ENCODE data around the gene DUSP9. TPM values are rescaled to one million over a fixed set of nuclear protein-coding genes. Genes with fewer than 3 reads are reported as not detected.
"Not testable (repeated sequence)": the region's sequence is repeated elsewhere in the genome, so short reads cannot be mapped to it uniquely, and the experiment has no call there.

The DUSP9 gene
- total RNA-seq, 1 donor from 2014 or later: 0.74 TPM

GRCh38 chrX:153681175-153681574 is 34.2 kb downstream of the DUSP9 start:
- no peaks in the 10 kb centered on the region for H3K36me3 ChIP-seq
- no peaks in the 10 kb centered on the region for H3K27me3 ChIP-seq
- DNase-seq (ENCODE audit: extremely low spot score in 2 of 2): no peak
- no peaks in the 10 kb centered on the region for H3K4me1 ChIP-seq
- H3K27ac ChIP-seq: no peak overlapping the region
- TF ChIP-seq CTCF (IDR thresholded peaks at IDR 0.05) (no peak), POLR2AphosphoS5 (IDR thresholded peaks at IDR 0.05; ENCODE audit: insufficient read depth in 1 of 2, low read depth in 1 of 2) (no peak), POLR2A (IDR thresholded peaks at IDR 0.05) (no peak)
- H3K9me3 ChIP-seq: no peaks in the 10 kb centered on the region
- intact Hi-C loops (cut with DNase I): no loop called here
- no peak overlapping the region for H3K4me3 ChIP-seq

- DNase-seq (ENCODE audit: extremely low spot score in 2 of 2); H3K4me3 ChIP-seq; H3K36me3 ChIP-seq; H3K9me3 ChIP-seq; intact Hi-C loops (cut with DNase I); H3K4me1 ChIP-seq; H3K27ac ChIP-seq; H3K27me3 ChIP-seq: not testable (repeated sequence)
Measured at GRCh38 chrX:153683486-153683885, 36.5 kb downstream of the DUSP9 start.

- H3K4me3 ChIP-seq: no peak overlapping the region
- intact Hi-C loops (cut with DNase I): no loop called here
- H3K36me3 ChIP-seq: no peaks in the 10 kb centered on the region
- no peak for DNase-seq (ENCODE audit: extremely low spot score in 2 of 2)
- no peaks in the 10 kb centered on the region for H3K9me3 ChIP-seq
- TF ChIP-seq POLR2A (IDR thresholded peaks at IDR 0.05) (no peak), CTCF (IDR thresholded peaks at IDR 0.05) (no peak), POLR2AphosphoS5 (IDR thresholded peaks at IDR 0.05; ENCODE audit: insufficient read depth in 1 of 2, low read depth in 1 of 2) (no peak)
- H3K27ac ChIP-seq: no peak overlapping the region
- peaks cover 8% of the 10 kb centered on the region for H3K4me1 ChIP-seq
- no peaks in the 10 kb centered on the region for H3K27me3 ChIP-seq
Measured at GRCh38 chrX:153684467-153685155, 37.6 kb downstream of the DUSP9 start.

- no peak for DNase-seq (ENCODE audit: extremely low spot score in 2 of 2)
- Histone ChIP-seq H3K4me3 (no peak overlapping the region), H3K27me3 (no peaks in the 10 kb centered on the region), H3K4me1 (peaks cover 13% of the 10 kb centered on the region), H3K9me3 (no peaks in the 10 kb centered on the region), H3K36me3 (no peaks in the 10 kb centered on the region), H3K27ac (no peak overlapping the region)
- TF ChIP-seq CTCF (IDR thresholded peaks at IDR 0.05) (no peak), POLR2AphosphoS5 (IDR thresholded peaks at IDR 0.05; ENCODE audit: insufficient read depth in 1 of 2, low read depth in 1 of 2) (no peak), POLR2A (IDR thresholded peaks at IDR 0.05) (no peak)
- intact Hi-C loops (cut with DNase I): no loop called here
Measured at GRCh38 chrX:153685156-153685536, 38.1 kb downstream of the DUSP9 start.

GRCh38 chrX:153685751-153686696 is 39.0 kb downstream of the DUSP9 start:
- no peaks in the 10 kb centered on the region for H3K36me3 ChIP-seq
- no peak overlapping the region for H3K27ac ChIP-seq
- no peaks in the 10 kb centered on the region for H3K27me3 ChIP-seq
- no peak overlapping the region for H3K4me3 ChIP-seq
- no peaks in the 10 kb centered on the region for H3K9me3 ChIP-seq
- TF ChIP-seq POLR2A (IDR thresholded peaks at IDR 0.05) (no peak), CTCF (IDR thresholded peaks at IDR 0.05) (no peak), POLR2AphosphoS5 (IDR thresholded peaks at IDR 0.05; ENCODE audit: insufficient read depth in 1 of 2, low read depth in 1 of 2) (no peak)
- H3K4me1 ChIP-seq: peaks cover 15% of the 10 kb centered on the region
- DNase-seq (ENCODE audit: extremely low spot score in 2 of 2): no peak
- intact Hi-C loops (cut with DNase I): no loop called here
